Stimulated activated naive CD4-positive, alpha-beta T cell treated with Interleukin-2 at 50 U/mL for 16 hours (primary cell): ENCODE measurements around the gene POLR3H.

Experiments
- DNase-seq: peaks from one replicate; lab custom pipeline; 2025; lab: John Stamatoyannopoulos, UW

The POLR3H gene

DNA sequence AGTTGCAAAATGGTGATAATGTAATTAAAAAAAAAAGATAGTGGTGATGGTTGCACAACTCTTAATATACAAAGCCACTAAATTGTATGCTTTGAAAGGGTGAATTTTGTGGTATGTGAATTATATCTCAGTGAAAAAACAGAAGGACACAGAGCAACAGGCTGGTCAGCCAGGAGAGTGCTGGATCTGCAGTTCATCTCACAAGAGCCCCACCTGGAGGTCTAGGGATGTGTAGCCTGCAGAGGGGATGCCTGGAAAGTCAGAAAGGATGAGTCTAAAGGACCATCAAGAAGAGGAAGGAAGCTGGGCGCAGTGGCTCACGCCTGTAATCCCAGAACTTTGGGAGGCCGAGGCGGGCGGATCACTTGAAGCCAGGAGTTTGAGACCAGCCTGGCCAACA is 9.0 kb downstream of the POLR3H start:
- DNase-seq = no peak

DNA sequence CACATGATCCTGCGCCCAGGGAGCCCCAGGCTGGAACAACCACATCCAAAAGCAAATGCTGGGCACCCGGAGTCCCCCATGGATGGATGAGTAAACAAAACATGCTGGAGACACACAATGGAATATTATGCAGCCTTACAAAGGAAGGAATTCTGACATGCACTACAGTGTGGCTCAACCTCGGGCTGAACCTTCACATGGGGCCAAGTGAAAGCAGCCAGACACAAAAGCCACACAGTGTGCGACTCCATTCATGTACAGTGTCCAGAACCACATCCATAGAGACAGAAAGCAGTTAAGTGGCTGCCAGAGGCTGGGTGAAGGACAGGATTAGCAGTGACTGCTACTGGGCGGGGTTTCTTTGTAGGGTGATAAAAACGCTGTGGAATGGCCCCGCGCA is 10.1 kb downstream of the POLR3H start:
- DNase-seq = no peak

GRCh38 chr22:41532908-41533825 is 11.1 kb downstream of the POLR3H start:
- DNase-seq = peak; percentile 54

DNA sequence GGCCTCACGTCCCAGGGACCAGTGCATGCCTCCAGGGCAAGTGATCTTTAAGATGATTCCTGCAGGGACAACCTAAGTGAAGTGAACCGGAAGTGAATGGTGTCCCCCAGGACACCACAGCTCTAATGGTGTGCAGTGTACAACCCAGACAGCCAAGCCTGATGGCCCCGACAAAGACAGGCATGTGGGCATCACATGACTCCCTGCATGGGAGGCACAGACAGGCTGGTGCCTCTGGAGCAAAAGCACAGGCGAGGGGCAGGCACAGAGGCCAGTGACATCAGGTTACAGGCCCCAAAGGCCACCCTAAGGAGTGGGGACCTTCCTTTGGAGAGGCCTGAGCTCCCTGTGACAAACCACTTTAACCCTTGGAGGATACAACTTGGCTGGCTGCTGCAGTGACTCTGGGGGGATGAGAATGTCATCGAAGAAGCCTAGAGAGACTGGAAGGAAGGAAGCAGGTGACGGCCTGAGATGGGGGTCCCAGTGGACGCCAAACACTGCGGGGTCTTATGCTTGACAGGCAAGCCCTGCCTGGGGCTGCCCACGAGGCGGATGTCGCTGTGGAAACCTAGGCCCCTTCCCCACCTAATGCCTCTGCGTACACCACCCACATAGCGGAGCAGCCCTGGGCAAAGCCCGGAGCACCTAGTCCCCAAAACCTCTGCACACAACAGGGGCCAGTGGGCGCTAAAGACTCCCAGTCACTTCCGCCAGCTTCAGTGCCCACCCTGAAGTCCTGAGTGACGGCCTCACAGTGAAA is 12.4 kb downstream of the POLR3H start:
- DNase-seq = no peak

DNA sequence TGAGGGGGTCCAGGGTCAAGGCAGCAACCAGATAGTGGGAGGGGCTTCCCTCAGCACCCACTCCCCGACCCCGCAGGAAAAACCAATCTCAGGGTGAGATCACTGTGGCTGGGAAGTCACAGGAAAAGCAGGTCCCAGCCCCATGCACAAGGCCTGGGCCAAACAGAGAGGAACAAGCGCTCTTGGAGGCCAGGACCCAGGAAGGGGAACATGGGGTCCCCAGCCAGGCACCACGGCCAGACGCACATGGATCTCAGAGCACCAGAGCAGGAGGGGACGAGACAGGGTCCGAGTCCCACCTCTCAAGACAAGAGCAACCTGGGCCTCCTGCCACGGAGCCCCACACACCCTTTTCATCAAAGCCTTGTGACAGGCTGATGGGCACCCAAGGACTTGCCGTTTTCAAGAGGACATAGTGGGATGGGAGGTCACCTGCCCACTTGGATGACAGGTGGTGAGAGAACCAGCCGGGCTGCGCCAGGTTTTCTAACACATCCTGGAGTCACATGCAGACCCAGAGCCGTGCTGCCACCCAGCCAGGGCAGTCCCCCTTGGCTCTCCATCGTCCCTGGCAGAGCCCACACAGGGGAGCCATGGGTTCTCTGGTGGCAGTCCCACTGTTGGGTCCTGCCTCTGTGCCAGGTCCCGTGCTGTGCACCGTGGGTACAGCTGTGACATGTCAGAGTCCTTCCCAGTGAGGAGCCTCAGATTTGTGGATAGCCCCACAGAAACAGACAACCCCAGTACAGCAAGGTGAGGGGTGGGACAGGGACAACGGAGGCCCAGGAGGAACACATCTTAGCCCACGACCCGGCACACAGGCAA is 13.2 kb downstream of the POLR3H start:
- no peak for DNase-seq

DNA sequence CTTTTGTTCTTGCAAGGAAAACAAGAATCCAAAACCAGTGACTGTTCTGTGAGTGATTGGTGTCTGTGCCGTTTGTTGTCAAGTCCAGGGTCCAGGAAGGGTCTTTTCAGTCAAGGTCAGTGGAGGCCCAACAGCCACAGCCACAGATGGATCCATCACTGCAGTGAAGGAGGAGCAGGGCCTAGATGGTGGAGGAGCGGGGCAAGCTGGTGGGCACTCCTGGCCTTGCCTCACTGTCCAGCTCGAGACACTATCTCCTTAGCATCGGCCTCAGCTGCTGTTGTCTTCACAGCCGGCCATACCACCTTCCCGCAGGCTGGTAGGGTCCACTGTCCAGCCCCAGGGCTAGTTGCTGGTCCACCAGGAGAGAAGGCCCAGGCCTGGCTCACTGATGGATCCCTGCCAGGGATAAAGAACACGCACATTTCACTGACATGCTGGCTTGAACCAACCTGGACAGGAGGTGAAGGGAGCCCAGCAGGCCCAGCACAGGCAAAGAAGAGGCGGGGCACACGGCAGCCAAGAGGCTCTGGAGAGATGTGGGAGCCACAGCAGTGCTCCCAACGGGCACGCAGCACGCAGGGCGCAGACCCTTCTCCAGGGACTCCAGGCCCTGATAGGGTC is 15.2 kb downstream of the POLR3H start:
- no peak for DNase-seq

DNA sequence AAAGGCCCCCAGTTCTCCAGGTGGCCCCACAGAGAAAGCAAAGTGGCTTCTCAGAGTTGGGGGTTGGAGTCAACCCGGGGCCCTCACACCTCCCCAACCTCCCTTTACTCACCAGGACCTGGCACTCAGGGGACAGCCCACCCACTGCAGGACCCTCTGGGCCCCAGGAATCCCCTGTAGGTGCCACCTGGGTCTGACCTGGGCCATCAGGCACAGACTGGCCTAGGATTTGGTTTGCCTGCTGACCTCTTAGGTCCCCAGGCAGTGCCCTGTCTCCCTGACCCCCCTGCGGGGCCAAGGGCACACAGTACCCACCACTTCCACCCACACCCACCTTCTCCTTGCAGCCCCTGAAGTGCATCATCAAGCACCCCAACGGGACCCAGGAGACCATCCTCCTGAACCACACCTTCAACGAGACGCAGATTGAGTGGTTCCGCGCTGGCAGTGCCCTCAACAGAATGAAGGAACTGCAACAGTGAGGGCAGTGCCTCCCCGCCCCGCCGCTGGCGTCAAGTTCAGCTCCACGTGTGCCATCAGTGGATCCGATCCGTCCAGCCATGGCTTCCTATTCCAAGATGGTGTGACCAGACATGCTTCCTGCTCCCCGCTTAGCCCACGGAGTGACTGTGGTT is 16.0 kb downstream of the POLR3H start:
- no peak for DNase-seq

DNA sequence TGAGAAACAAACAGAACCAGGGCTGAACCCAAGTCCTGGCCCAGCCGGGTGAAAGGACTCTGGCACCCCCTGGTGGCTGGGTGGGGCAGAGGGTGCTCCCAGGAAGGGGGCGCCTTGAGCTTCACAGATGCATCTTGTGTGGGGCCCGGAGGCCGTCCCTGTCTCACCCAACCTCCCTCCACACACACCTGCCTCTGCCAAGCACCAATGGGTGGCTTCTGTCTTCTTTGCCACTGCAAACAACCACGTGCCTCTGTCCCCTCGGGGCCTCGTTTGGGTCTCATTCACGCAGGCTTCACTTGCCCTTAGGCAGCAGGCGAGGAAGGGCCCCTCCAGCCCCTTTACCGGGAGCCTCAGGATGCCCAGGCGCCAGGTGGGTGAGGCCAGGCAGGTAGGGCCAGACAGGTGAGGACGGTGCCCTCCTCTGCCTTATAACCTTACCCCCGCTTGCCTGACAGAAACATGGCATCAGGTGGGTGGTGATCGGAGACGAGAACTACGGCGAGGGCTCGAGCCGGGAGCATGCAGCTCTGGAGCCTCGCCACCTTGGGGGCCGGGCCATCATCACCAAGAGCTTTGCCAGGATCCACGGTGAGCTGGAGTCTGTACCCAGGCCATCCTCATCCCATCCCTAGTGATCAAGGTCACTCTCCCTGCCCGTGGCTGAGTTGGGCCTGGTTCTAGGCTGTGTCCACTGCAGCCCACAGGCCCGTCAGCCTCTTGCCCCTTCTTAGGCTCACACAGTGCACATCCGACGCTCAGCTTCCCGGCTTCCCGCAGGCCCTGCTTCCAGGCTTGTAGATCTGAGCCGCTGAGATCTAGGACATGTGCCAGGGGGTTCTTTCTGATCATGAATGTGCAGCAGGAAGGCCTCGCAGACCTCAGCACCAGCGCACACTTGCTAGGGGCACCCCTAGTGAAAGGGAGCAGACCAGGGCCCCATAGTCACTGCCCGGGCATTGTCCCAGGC is 17.2 kb downstream of the POLR3H start:
- peak; percentile 65 for DNase-seq

- no peak for DNase-seq
These were observed 17.9 kb downstream of the POLR3H start for GRCh38 chr22:41526226-41526829.

DNA sequence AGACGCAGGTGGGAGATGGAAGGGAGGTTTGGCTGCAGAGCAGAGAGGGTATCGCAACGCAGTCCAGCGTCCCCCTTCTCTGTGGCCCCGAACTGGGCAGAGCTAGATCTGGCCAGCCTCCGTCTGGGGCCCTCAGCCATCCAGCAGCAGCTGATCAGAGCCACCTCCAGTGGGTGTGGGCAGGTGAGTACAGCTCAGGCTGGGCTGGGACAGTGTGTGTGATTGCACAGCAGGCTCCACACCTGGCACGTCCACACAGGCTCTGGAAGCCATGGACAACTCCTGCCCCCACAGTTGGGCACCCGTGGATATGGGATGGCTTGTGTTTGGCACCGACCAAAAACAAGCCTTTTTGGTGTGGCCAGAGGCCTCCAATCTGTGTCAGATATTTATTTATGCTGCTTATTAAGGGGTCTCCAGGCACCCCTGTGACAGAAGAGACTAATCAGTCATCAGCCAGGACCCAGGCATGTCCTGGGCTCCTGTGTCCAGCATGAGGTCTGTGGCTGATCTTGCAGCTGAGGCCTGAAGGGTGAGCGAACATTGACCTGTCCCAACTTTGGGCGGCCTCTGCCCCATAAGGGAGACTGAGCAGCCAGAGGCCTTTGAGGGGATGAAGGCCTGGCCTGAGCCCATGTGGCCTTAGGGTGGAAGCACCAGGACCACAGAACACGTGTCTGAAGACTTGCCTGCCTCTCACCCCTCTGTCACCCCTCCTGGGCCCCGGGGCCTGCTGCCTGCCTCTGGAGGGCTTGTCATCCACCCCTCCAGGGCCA is 18.6 kb downstream of the POLR3H start:
- DNase-seq = no peak

DNA sequence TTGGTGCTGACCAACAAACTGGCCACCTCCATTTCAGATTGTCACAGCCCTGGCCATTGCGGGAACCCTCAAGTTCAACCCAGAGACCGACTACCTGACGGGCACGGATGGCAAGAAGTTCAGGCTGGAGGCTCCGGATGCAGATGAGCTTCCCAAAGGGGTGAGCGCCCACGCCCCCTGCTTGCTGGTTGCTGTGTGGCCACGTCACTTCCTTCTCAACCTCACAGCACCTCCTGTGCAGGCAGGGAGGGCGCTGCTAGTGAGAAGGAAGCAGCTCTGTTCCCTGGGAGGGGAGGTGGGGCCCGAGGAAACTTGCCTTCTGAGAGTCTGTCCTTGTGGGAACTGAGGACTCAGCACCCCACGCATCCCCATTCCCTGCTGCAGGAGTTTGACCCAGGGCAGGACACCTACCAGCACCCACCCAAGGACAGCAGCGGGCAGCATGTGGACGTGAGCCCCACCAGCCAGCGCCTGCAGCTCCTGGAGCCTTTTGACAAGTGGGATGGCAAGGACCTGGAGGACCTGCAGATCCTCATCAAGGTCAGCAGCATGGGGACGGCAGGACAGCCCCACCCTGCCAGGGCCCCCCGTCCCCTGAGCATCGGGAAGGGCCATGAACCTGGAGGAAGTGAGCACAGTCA is 19.3 kb downstream of the POLR3H start:
- peak; percentile 46 for DNase-seq

DNA sequence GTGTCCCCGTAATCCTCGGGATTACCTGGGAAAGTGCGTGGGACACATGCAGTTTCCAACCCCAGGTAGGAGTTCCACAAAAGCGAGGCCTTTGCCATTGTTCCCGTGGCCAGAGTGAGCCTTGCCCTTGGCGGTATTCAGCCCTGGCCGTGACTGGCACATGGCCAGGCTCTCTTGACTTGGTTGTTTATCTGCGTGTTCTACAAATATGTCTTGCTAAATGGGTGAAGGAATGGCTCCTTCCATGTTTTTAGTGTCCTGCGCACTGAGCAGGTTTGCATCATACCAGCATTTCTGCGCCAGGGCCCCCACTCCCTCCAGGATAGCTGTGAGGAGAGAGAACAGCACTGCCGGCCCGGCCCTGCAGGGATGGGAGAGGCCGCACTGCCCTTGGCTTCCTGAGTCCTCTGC is 20.0 kb downstream of the POLR3H start:
- no peak for DNase-seq

DNA sequence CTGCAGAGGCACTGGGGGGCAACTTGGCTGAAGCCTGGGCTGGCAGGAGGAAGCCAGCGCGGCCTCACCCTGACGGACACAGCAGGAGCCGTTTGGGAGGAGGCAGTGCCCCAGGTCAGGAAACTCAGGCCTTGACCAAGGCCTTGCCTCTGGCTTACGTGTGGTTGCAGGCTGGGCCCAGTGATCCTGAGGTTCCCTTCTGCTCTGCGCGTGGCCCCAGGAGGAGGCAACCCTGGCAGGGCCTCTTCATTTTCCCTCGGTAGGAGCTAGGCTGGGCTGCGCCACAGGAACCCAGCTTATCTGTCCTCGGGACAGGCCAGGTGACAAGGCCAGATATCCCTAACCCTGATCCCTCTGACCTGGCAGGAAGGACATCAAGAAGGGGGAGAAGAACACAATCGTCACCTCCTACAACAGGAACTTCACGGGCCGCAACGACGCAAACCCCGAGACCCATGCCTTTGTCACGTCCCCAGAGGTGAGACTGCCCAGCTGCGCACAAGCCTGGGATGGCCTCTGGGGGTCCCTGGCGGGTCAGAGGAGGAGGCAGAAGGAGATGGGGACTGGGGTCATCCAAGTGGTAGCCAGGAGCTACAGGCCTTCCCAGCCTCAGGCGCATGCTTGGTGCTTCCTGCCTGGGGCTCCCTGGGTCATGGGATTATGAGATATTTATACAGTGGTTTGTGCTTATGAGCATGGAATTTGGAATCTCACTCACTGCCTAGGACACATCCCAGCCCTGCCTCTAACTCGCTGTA is 20.6 kb downstream of the POLR3H start:
- no peak for DNase-seq

DNA sequence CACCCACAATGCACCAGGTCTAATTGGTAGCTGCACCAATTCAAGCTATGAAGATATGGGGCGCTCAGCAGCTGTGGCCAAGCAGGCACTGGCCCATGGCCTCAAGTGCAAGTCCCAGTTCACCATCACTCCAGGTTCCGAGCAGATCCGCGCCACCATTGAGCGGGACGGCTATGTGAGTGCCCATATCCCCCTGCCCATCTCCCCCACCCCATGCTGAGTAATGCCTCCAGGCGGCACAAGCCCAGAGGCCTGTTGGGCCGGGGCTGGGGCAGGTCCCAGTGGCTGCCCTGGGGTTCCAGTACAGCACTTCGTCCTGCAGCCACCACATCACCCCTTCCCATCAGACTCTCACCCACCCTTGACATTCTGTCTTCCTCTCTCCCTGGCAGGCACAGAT is 21.5 kb downstream of the POLR3H start:
- DNase-seq = no peak

DNA sequence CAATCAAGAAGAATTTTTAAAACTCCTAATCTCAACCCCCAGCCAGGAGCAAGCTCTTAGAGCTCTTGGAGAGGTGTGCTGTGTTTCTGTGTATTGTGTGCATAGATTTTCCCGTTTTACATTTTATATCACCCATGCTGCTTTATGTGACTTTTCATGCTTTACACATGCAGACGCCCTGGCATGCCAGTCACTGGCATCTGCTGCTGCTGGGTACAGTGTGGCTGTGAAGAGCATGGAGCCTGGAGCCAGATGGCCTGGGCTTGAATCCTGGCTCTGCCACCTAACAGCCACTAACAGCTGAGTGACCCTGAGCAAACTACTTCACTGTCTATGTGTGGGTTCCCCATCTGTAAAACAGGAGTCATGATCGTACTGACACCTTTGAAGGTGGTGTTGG is 23.1 kb downstream of the POLR3H start:
- no peak for DNase-seq

- no peak for DNase-seq
These were observed 26.3 kb downstream of the POLR3H start for GRCh38 chr22:41518048-41518347.

GRCh38 chr22:41517172-41518047 is 26.9 kb downstream of the POLR3H start:
- DNase-seq = no peak
